Measurements from ENCODE around the gene MCTP1. TPM values are rescaled to one million over a fixed set of nuclear protein-coding genes. Genes with fewer than 3 reads are reported as not detected.

Gene MCTP1
- total and polyA plus RNA-seq, 10 of the 15 experiments (the other 5 are each of a cell fraction or from before 2014, with no cell fraction given), result 12.6 to 45.9 (median 18.8) TPM

DNA sequence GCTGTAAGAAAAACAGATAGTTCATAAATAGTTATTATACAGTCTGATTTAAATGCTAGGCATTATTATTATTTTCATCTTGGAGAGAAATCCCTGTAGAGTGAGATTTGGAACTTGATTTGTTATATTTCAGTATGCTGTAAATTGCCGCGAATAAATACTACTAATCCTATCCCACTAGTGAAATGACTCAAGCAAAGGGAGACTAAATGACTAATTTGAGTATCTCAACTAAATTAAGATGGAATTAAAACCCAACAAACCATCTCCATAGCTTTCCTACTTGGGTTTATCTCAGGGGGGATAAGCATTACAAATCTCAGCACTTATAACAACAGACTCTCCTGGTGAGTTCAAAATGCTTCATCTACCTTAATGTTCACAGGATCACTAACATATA is 206.0 kb downstream of the MCTP1 start:
- H3K4me2 ChIP-seq (ENCODE audit: control insufficient read depth, insufficient read depth), result peak overlapping the region; percentile 54
- no peaks in the 10 kb centered on the region for H3K9me3 ChIP-seq (replicated peaks; ENCODE audit: control insufficient read depth, insufficient read depth, low read length)
- DNase-seq (ENCODE audit: low read depth, low spot score) (no peak), ATAC-seq (peak; percentile 13), FAIRE-seq (no peak)
- H3K9ac ChIP-seq (ENCODE audit: control insufficient read depth, insufficient read depth, low read length), result peak overlapping the region; percentile 34; the same call in 1 of the 2 replicates
- peaks cover 67% of the 10 kb centered on the region for H3K79me2 ChIP-seq (ENCODE audit: control insufficient read depth, insufficient read depth, low read length)
- BruUV-seq (replicated peaks), result no TSS peak
- intact Hi-C loops (cut with micrococcal nuclease; ENCODE audit: unreplicated experiment) (loop anchor here (10.0 kb wide), 1 partner anchor 536 kb away; no protein-coding TSS in a partner anchor), in situ Hi-C loops (cut with MboI) (loop anchor here (10.0 kb wide), 1 partner anchor 464 kb away; the partner anchor contains the start of genes KIAA0825 and SLF1)
- WGBS (ENCODE audit: insufficient coverage, insufficient replicate concordance, low lambda C conversion rate, missing lambda C conversion rate), result 73% methylated on average over 2 of the region's 2 CpGs
- H3K36me3 ChIP-seq (ENCODE audit: control insufficient read depth in 2 of 2, insufficient read depth in 2 of 2, low read length in 1 of 2), result no peaks in the 10 kb centered on the region
- RAD21 ChIA-PET (ENCODE audit: unreplicated experiment), result interaction anchor here (1.0 to 5.4 kb wide), 8 partner anchors 9 to 163 kb away, joined by 3 to 86 read pairs (median 12); no protein-coding TSS in a partner anchor
- CTCF ChIA-PET, result interaction anchor here (0.6 to 2.4 kb wide), 5 partner anchors 9 to 111 kb away, joined by 3 to 7 read pairs (median 3); no protein-coding TSS in a partner anchor
- peak overlapping the region; percentile 28; the same call in 1 of the 2 replicates for H3K27ac ChIP-seq (ENCODE audit: control insufficient read depth, insufficient read depth)
- no peaks in the 10 kb centered on the region for H3K27me3 ChIP-seq (replicated peaks in 1 of 2; ENCODE audit: control insufficient read depth in 2 of 2, insufficient read depth in 2 of 2, low read length in 1 of 2)
- H4K20me1 ChIP-seq (ENCODE audit: control insufficient read depth, insufficient read depth), result no peaks in the 10 kb centered on the region
- peaks cover 9% of the 10 kb centered on the region for H3K4me1 ChIP-seq (ENCODE audit: control insufficient read depth, insufficient read depth, low read length)
- POLR2A ChIA-PET, result interaction anchor here (1.1 to 1.9 kb wide), 3 partner anchors 8 to 49 kb away, joined by 3 to 8 read pairs (median 5); no protein-coding TSS in a partner anchor
- TF ChIP-seq JUNB (IDR thresholded peaks at IDR 0.05) (peak; percentile 67), MEF2A (IDR thresholded peaks at IDR 0.05; ENCODE audit: insufficient read depth, low read depth, low read length) (no peak), IKZF1 (conservative IDR thresholded peaks at IDR 0.05) (0 out of 2 replicates have a peak, but pooled peaks have one; percentile 21), IKZF2 (IDR thresholded peaks at IDR 0.05) (peak in 1 of 2 experiments; percentile 14; a peak in 1 of 4 replicates)
- SMC1A ChIA-PET (ENCODE audit: uncharacterized antibody, unreplicated experiment), result interaction anchor here (1.0 to 4.2 kb wide), 15 partner anchors 9 to 741 kb away, joined by 3 to 28 read pairs (median 6); no protein-coding TSS in a partner anchor
- H2AFZ ChIP-seq (ENCODE audit: control insufficient read depth, low read depth, low read length), result no peak overlapping the region
- peak overlapping the region; percentile 63 for H3K4me3 ChIP-seq

Measured in GM12878 (cell line).